ENCODE measurements around the gene MGMT.

The MGMT gene

GRCh38 chr10:129740532-129741279 lies 273.7 kb downstream of the MGMT start:
- no peak for DNase-seq (ENCODE audit: low spot score)

- DNase-seq (ENCODE audit: low spot score), result no peak
These were observed 274.4 kb downstream of the MGMT start for GRCh38 chr10:129741280-129741977.

- DNase-seq (ENCODE audit: low spot score), result no peak
These were observed 275.1 kb downstream of the MGMT start for GRCh38 chr10:129741978-129742741.

DNA sequence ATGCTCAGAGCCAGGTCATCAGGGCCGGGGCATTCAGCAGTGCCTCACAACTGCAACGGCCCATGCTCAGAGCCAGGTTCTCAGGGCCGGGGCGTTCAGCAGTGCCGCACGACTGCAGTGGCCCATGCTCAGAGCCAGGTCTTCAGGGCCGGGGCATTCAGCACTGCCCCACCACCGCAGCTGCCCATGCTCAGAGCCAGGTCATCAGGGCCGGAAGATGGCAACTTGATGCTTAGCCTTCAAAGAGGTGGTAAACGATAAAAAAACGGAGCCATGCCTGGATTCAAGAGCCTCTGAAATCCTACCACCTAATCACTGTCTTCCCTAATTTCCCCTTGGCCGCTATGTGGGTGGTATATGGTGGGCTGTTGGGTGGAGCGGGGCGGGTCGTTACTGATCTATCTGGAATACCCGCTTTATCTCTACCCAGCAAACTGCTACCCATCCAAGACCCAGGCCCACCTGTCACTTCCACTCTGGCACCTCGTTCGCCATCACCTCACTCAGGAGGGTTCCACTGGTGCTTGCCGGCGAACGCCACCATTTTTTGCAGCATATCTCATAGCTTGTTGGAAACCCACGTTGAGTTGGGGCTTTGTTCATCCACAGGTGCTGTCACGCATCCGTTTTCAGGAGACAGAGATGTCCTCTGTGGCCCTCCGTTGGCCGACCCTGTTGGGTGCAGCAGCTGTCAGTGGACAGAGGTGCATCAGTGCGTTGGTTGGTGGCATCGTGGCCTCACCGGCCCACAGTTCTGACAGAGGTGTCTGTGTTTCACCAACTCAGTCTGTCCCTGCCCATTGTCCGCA lies 275.9 kb downstream of the MGMT start:
- no peak for DNase-seq (ENCODE audit: low spot score)

DNA sequence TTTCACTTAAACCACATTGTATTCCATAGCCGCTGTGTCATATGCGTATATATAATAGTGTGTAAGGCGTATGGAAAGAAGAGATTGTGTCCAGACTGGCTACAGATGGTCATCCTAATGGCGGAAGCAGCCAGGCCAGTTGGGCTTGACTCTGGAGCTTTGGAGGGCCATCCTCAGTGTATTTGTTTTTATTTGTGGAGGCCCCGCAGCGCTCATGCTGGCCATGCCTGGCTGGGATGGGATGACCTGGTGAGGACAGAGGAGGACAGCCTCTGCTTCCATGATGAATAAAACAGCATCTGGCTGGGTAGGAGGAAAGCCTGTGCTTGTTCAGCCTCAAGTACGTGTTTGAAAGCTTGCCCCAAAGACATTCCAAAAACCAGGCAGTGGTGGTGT lies 276.7 kb downstream of the MGMT start:
- DNase-seq (ENCODE audit: low spot score), result no peak

DNA sequence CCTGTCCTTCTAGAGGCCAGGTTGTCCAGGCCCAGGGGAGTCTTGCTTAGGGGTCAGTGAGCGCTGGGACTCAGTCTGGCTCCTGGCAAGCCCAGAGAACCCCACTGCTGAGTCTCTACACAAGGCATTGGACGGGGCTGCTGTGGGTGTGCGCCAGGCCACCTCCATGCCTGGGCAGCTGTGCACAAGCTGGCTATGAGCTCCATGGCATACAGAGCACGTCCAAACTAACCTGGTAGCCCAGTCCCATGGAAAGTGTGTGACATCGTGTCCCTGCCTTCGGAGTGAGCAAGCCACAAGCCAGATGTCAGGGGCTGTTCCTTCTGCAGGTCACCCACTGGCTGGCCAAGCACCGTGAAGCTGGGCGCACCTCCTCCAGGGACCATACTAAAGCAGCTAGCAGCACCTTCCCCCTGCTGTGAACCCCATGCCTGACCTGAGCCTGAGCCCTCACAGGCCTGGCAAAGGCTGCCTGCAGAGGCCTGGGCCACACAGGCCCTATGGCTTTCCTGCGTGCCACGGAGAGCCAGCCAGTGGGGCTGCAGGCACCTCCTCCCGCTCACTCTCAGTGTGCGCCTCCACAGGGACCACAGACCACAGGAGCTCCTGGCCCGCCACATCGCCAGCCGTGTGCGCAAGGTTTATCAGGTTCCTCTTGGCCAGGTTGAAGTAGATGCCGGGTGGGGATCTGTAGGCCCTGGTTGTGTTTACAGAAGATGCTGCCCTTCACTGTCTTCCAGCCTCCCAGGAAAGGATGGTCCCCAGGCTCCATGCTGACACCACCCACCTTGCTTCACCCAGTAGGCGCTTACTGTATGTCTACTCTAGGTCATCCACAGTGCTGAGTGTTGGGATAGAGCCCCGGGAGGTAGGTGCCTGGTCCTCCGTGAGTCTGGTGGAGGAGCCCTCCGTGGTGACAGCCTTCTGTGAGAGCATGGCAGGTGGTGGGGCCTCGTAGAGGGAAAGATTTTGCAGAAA lies 277.4 kb downstream of the MGMT start:
- DNase-seq (ENCODE audit: low spot score), result no peak

GRCh38 chr10:129745186-129745750 lies 278.2 kb downstream of the MGMT start:
- DNase-seq (ENCODE audit: low spot score), result no peak

DNA sequence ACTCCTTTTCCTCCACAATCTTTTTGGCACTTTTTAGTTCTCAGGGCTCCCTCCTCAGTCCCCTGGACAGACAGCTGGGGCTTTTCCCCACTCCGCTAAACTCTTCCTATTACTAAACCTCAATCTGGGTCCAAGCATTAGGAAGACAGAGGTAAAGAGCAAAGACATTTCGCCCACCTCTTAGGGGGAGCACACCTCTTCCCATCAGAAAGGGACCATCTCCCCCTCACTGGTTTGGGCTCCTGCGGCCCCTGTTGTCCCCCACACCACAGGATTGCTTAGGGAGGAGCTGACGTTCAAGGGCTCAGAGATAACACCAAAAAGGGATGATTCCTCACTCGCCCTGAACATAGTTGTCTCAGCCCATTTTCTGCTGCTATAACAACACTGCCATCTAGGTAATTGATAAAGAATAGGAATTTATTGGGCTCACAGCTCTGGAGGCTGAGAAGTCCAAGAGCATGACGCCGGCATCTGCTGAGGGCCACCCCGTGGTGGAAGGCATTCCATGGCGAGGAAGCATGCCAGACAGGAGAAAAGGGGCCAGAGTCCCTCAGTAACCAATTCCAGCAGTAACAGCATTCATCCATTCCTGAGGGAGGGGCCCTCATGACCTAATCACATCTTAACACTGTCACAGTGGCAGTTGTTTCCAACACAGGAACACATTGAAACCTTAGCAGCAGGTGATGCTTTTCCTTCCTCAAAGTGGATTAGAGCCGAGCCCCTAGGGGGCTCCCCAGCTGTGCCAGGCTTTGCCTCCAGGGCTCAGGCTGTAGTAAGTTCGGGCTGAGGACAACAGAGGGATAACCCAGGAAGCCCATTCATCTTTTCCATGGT lies 287.4 kb downstream of the MGMT start:
- no peak for DNase-seq (ENCODE audit: low spot score)

- DNase-seq (ENCODE audit: low spot score), result no peak
These were observed 288.1 kb downstream of the MGMT start for GRCh38 chr10:129755158-129755591.

DNA sequence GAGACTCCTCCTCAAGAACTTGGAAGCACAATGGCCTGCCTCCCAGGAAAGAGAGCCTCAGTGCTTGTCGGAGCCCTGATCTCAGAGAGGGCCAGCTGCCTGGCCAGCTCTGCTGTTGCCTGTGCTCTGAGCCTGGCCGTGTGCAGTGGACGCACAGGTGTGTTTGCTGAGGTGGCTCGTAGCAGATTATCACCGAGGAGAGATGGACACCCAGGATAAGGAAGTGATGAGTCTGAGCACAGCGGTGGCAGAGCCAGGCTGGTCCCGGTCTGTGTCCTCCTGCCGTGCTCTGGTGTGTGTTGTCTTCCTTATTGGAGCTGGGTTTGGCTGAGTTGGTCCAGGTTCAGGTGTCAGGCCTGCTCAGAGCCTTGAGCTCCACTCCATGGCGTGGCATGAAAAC lies 288.6 kb downstream of the MGMT start:
- no peak for DNase-seq (ENCODE audit: low spot score)

DNA sequence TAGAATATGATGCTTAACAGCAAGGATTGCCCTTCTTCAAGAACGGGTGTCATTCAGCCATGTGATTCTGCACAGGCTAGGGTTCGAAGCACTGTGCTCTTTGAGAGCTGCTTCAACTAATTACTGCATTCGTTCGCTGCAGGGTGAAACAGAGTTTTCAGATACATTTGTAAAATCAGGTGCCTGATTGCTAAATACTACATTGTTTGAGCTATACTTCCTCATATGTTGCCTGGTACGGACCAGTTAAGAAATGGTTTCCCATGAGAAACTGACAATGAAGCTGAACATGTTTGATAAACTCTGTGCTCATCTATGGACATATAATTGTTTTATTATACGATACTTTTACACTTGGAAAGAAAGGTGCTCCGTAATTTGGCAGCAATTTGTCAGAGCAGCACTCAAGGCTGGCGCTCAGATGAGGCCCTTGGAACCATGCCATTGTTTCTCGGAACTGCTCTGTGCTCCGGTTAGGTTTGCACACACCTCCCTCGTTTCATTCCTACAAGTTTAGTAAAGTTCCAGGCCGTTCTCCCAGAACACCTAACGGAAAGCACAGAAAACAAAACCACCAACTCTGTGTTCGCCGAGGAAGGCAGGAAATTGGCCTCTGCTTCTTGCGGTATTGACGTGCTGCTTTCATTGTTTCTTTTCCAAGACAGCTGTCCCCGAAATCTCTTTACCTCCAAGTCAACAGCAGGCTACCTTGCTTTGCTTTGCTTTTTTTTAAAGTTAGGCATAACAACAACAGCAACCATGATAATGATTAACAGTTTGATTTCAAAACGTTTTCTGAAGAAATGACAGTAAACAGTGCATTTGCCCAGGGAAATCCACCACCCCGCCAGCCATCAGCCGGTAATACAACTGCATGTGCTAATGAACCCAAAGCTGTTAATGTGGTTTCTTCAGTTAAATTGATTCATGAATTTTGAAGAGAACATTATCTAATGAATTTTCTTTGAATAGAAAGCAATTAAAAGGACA lies 290.2 kb downstream of the MGMT start:
- no peak for DNase-seq (ENCODE audit: low spot score)

DNA sequence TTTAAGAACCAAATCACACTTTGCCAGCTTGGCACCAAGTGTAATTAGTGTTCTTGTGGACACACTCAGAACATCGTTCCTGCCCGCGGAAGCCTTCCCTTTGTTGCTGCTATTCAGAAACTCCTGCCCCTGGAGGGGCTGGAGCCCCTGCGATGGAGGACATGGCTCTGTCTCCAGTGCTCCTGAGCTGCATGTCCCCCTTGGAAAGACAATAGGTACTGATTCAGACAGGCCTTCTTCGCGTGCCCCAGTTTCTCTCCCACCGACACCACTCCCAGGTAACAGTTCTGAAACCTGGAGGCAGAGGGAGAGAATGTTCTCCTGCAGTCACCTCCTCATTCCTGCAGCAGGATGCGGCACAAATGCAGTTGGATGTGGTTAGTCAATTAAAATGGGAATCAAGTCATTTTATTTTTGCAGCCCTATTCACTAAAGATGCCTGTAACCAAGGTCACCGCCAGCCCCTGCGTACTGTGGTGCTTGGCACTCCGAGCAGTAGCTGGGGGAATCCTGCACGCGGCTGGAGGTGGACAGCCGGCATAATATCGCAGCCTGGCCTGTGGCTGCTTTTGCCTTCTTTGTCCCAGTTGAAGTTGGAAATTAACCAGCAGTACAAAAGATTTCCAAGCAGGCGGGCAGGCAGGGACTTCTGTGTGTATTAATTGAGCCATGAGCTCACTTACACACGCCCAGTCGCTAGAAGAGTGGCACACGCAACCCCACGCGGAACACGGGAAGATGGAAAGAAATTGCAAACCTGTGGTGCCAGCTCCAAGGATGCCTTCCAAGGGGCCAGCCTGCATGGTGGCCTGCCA lies 291.4 kb downstream of the MGMT start:
- no peak for DNase-seq (ENCODE audit: low spot score)

- no peak for DNase-seq (ENCODE audit: low spot score)
These were observed 292.4 kb downstream of the MGMT start for GRCh38 chr10:129759214-129760002.

GRCh38 chr10:129760003-129760315 lies 292.9 kb downstream of the MGMT start:
- no peak for DNase-seq (ENCODE audit: low spot score)

DNA sequence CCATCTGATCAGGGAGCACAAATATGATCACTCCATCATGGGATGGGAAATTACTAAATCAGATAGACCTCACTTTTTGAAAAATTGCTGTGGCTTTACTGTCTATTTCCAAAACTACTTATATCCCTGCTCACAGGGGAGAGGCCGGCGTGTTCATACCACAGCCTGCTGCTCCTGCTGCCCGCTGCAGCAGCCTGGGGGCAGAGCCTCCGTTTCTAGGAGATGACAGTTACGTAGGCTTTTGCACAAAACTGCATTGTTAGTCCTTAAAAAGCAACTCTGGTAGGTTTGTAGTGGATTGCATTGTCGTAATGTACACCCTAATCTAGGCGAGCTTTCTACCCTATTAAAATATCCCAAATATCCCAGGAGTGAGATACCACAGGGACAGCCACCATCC lies 293.4 kb downstream of the MGMT start:
- DNase-seq (ENCODE audit: low spot score), result no peak

DNA sequence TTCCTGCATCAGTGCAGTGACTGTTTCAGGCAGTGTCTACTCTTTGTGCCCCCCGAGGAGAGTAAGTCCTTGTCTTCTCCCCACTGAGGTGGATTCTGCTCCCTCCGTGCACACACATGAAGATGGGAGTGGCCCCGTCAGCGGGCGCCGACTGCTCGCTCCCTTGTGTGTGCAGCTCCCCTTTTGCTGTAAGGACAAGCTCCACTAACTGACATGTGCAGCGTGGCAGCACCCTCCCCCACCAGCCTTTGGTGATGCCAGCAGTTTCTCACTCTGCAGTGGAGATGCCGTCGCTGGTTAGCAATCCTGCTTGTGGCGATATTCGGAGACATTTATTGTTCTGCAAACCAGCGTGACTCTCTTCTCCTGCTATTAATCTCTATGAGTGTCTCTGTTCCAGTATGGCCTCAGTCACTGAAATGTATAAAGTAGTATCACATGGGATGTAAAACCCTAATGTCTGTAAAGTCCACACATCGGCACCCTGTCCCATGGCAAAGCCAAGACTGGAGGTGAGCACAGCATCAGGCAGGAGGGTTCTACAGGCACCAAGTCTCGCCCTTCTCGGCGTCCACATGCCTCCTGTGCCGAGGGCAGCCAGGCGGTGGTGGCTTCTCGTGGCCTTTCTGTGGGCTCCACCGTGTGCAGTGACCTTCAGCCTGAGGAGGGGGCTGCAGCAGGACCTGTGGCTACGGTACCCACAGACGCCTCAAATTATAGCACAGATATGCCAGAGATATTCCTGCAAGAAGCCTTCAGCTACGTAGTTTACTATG lies 294.3 kb downstream of the MGMT start:
- no peak for DNase-seq (ENCODE audit: low spot score)

Measured in CD4-positive, alpha-beta T cell treated with Interleukin-6 at 100 ng/mL for 8 hours (primary cell).